ENCODE measurements around the gene HUNK.

The HUNK gene

DNA sequence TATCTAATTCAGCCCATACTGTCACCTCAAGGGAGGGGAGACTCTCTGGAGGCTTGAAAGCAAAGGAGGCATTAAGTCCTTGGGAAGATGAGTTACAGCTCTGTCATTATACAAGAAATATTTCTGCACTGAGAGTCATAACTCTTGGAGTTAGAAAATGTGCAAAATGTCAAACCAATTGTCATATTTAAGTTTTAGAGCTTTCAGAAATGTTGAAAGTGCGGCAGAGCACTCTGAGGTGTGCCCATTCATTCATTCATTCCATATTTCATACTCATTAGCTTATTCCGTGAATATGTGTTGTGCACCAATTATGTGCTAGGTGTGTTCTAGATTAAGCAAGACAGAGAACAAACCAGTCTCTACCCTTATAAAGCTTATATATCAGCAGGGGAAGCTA lies 87.1 kb downstream of the HUNK start:
- in situ Hi-C loops (cut with MboI; ENCODE audit: low pct_unique_long_range_greater_than_20kb, low sequenced_read_pairs, unreplicated experiment): no loop called here
- TF ChIP-seq, protein P1, sequence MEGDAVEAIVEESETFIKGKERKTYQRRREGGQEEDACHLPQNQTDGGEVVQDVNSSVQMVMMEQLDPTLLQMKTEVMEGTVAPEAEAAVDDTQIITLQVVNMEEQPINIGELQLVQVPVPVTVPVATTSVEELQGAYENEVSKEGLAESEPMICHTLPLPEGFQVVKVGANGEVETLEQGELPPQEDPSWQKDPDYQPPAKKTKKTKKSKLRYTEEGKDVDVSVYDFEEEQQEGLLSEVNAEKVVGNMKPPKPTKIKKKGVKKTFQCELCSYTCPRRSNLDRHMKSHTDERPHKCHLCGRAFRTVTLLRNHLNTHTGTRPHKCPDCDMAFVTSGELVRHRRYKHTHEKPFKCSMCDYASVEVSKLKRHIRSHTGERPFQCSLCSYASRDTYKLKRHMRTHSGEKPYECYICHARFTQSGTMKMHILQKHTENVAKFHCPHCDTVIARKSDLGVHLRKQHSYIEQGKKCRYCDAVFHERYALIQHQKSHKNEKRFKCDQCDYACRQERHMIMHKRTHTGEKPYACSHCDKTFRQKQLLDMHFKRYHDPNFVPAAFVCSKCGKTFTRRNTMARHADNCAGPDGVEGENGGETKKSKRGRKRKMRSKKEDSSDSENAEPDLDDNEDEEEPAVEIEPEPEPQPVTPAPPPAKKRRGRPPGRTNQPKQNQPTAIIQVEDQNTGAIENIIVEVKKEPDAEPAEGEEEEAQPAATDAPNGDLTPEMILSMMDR (IDR thresholded peaks at IDR 0.05; ENCODE audit: extremely low read depth, insufficient read depth, missing control alignments): no peak
- no peak for DNase-seq (ENCODE audit: low spot score)

DNA sequence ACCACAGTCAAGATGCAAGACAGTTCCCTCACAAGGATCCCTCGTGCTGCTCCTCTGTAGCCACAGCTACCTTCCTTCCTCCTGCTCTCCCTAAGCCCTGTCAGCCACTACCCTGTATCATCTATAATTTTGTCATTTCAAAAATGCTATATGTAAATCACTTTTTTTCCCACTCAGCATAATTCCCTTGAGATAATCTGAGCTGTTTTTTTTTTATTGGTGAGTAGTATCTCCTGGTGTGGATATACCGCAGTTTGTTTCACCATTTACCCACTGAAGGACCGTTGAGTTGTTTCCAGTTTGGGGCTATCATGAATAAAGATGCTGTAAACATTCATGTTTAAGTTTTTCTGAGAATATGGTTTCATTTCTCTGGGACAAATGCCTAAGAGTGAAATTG lies 88.2 kb downstream of the HUNK start:
- no peak for DNase-seq (ENCODE audit: low spot score)
- in situ Hi-C loops (cut with MboI; ENCODE audit: low pct_unique_long_range_greater_than_20kb, low sequenced_read_pairs, unreplicated experiment): no loop called here
- TF ChIP-seq, protein P1 (IDR thresholded peaks at IDR 0.05; ENCODE audit: extremely low read depth, insufficient read depth, missing control alignments): no peak

DNA sequence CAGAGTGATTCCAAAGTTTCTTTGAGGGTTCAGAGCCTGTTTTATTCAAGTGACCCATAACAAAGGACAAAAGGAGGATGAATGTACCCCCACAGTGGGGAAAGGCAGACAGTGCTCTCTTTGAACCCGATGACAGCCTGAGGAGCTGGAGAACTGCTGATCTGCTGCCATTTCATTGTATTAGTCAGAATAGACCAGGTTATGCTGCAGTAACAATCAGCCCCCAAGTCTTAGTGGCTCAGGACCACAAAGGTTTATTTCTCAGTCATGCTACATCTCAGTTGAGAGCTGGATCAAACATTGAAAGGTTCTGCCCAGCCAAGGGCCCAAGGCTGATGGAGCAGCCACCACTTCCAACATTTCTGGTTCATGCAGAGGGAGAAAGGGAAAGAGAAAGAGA lies 88.9 kb downstream of the HUNK start:
- DNase-seq (ENCODE audit: low spot score): no peak
- TF ChIP-seq, protein P1 (IDR thresholded peaks at IDR 0.05; ENCODE audit: extremely low read depth, insufficient read depth, missing control alignments): no peak
- in situ Hi-C loops (cut with MboI; ENCODE audit: low pct_unique_long_range_greater_than_20kb, low sequenced_read_pairs, unreplicated experiment): no loop called here

DNA sequence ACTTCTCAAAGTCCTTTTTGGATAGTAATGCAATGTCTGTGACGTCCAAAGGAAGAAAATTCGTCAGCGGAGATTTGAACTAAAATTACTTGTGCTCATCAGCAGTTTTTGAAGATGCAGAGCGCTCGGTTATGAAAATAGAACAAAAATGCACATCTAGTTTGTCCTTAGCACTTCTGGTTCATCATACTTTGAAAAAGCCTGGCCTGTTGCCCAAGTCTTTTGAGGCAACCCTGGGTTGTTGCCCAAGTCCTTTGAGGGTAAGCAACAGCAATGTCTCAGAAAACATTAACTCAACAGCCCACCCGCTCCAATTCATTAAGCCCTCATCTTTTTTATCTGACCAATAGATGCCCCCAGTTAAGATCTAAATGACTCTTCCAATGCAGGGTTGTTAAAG lies 91.9 kb downstream of the HUNK start:
- DNase-seq (ENCODE audit: low spot score): no peak
- TF ChIP-seq, protein P1 (IDR thresholded peaks at IDR 0.05; ENCODE audit: extremely low read depth, insufficient read depth, missing control alignments): no peak
- in situ Hi-C loops (cut with MboI; ENCODE audit: low pct_unique_long_range_greater_than_20kb, low sequenced_read_pairs, unreplicated experiment): no loop called here

DNA sequence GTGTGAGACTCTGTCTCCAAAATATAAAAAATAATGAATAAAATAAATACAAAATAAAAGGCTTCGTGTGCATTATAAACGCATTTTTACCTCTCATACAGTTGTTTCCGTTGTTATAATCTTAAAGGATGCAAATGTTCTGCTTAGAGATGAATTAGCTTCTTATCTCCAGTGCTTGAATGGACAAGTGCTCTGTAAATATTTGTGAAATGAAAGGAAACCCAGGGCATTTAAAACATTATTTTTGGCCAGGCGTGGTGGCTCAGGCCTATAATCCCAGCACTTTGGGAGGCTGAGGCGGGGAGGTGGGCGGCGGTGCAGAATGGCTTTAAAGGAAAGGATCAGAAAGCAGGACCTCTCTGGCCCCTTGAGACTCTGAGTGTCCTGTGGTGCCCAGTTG lies 94.5 kb downstream of the HUNK start:
- in situ Hi-C loops (cut with MboI; ENCODE audit: low pct_unique_long_range_greater_than_20kb, low sequenced_read_pairs, unreplicated experiment): no loop called here
- DNase-seq (ENCODE audit: low spot score): no peak

DNA sequence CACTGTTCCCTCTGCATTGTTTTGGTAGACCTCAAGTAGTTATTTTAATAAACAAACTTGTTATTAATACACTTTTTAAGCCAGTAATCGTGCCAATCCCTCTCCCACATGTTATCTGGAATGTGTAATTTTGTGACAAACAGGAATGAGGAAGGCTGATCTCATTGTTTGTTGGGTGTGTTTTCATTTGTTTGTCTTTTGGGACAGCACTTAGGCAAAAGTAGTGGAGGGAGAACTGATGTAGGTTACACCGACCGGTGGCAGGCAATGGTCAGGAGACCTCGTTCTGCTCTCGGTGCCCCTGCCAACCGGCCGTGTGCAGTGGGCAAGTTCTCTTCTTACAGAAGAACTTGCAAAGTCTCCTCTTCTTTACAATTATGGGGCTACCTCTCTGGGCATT lies 99.8 kb downstream of the HUNK start:
- DNase-seq (ENCODE audit: low spot score): no peak
- in situ Hi-C loops (cut with MboI; ENCODE audit: low pct_unique_long_range_greater_than_20kb, low sequenced_read_pairs, unreplicated experiment): no loop called here
- TF ChIP-seq, protein P1 (IDR thresholded peaks at IDR 0.05; ENCODE audit: extremely low read depth, insufficient read depth, missing control alignments): no peak

More for the DNA sequence above, 94.5 kb downstream of the HUNK start:
- TF ChIP-seq, protein P1 (IDR thresholded peaks at IDR 0.05; ENCODE audit: extremely low read depth, insufficient read depth, missing control alignments): no peak

DNA sequence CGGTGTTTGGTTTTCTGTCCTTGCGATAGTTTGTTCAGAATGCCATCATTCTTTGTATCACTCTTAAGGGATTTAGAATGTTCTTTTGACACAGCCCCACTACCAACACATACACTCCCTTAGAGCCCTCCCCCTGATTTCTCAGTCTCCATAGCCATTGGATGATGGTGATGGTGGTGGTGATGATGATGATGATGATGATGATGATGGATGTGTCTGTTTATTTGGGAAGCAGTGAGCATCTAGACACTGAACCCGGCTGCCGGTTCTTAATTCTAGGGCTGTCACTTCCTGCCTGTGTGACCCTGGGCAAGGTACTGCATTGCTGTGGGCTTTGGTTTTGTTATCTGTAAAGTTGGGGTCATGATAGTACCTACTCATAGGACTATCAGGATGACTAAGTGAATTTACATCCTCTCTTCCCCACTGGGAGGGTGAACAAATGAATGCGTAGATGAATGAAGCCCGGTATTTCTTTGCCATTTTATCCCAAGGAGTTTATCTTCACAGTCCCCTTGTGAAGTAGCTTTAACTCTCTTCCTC lies 100.7 kb downstream of the HUNK start:
- no peak for DNase-seq (ENCODE audit: low spot score)
- in situ Hi-C loops (cut with MboI; ENCODE audit: low pct_unique_long_range_greater_than_20kb, low sequenced_read_pairs, unreplicated experiment): no loop called here
- TF ChIP-seq, protein P1 (IDR thresholded peaks at IDR 0.05; ENCODE audit: extremely low read depth, insufficient read depth, missing control alignments): no peak
